Endothelial cell of hepatic sinusoid (primary cell): ENCODE results near the gene SLC22A15.
"Not testable (repeated sequence)": the region's sequence is repeated elsewhere in the genome, so short reads cannot be mapped to it uniquely, and the experiment has no call there.

Source experiments
- in situ Hi-C: cut with HindIII; loops from 2 replicates; pipeline ENCODE4 v1.10.0; 2017; ENCODE audit warnings: low sequenced_read_pairs

The SLC22A15 gene

DNA sequence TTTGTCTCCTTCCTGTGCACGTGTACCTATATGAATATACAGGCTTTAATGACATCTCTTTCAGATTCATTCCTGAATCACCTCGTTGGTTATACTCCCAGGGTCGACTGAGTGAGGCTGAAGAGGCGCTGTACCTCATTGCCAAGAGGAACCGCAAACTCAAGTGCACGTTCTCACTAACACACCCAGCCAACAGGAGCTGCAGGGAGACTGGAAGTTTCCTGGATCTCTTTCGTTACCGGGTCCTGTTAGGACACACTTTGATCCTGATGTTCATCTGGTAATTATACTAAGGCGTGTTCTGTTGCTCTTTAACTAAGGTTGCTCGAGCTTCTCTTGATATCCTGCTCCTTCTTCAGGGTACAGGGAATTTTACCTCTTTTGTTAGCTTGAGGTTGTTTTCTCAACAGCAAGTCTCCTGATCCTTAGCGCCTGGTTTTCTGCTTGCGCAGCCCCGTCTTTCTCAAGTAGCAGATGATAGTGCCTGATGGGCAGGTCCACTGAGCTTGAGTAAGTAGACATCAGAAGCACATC lies 55.1 kb downstream of the SLC22A15 start:
- in situ Hi-C loops = no loop called here

- in situ Hi-C loops = no loop called here
Observed at GRCh38 chr1:116033322-116033721, 57.0 kb downstream of the SLC22A15 start.

- in situ Hi-C loops = loop anchor here (5.0 kb wide), 1 partner anchor 36 kb away; no protein-coding TSS in a partner anchor
Observed at GRCh38 chr1:116036255-116036654, 59.9 kb downstream of the SLC22A15 start.

DNA sequence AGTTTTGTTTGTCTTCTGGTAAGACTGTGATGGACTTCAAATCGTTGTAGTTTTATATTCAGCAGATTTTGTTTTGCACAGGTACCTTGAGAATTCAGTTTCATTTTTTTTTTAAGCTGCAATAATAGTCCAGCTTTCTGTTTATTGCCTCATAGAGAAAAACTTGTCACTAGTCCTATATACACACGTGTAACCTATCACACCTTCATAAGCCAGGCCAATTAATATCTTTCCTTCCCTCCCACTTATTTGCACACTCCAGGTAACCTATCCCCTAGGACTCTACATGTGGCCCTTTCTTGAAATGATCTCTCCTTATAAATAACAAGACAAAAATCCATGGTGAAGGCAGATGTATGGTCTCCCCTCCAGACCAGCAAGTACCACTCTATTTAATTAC lies 62.4 kb downstream of the SLC22A15 start:
- in situ Hi-C loops = loop anchor here (5.0 kb wide), 1 partner anchor 34 kb away; no protein-coding TSS in a partner anchor

DNA sequence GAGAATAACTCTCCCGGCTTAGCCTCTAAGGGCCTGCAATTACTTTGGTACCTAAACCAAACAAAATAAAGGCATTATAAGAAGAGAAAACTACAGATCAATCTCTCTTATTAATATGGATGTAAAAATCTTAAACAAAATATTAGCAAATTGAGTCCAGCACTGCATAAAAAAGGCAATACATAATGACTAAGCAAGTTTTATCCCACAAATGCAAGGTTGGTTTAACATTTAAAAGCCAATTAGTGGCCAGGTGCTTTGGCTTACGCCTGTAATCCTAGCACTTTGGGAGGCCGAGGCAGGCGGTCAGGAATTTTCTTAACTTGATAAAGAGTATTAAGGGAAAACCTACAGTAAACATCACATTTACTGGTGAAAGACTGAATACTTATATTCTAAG lies 67.8 kb downstream of the SLC22A15 start:
- in situ Hi-C loops = no loop called here

GRCh38 chr1:116046933-116047332 lies 70.6 kb downstream of the SLC22A15 start:
- in situ Hi-C loops = not testable (repeated sequence)

DNA sequence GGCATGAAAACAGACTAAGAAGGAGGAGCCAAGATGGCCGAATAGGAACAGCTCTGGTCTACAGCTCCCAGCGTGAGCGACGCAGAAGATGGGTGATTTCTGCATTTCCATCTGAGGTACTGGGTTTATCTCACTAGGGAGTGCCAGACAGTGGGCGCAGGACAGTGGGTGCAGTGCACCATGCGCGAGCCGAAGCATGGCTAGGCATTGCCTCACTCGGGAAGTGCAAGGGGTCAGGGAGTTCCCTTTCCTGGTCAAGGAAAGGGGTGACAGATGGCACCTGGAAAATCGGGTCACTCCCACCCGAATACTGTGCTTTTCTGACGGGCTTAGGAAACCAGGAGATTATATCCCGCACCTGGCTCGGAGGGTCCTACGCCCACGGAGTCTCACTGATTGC lies 75.6 kb downstream of the SLC22A15 start:
- in situ Hi-C loops = not testable (repeated sequence)

- in situ Hi-C loops = no loop called here
Observed at GRCh38 chr1:116062201-116062600, 85.9 kb downstream of the SLC22A15 start.

DNA sequence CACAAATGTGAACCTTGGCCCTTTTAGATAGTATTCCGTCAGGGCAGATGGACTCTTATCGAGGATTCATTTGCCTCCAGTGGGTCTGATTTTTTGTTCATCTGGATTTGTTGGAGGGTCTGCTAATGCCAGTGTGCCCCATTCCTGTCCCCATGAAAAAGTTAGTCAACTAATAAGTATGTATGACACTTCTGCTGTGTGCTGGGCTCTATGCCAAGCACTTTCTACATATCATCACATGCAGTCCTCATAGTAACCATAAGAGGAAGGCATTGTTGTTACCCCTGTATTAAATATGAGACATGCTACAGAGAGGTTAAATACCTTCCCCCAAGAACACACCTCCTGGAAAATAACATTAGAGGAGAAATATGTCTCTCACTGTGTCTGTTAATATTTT lies 88.3 kb downstream of the SLC22A15 start:
- in situ Hi-C loops = no loop called here

- in situ Hi-C loops = no loop called here
Observed at GRCh38 chr1:116066868-116067565, 90.7 kb downstream of the SLC22A15 start.

DNA sequence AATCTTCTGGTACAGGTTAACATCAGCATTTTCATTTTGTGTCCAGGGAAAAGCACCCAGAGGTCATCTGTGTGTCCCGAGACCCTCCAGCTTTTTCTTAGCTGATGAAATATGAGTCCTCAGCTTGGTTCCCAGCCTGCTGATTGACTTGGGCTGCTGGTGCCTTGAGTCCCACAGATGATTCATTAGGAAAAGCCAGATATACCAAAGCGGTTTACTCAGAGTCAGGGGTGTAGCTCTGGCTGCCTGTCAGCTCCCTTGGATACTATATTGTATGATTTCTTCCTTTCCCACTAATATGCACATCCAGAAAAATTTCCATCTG lies 91.2 kb downstream of the SLC22A15 start:
- in situ Hi-C loops = no loop called here

- in situ Hi-C loops = no loop called here
Observed at GRCh38 chr1:116075575-116075974, 99.3 kb downstream of the SLC22A15 start.

DNA sequence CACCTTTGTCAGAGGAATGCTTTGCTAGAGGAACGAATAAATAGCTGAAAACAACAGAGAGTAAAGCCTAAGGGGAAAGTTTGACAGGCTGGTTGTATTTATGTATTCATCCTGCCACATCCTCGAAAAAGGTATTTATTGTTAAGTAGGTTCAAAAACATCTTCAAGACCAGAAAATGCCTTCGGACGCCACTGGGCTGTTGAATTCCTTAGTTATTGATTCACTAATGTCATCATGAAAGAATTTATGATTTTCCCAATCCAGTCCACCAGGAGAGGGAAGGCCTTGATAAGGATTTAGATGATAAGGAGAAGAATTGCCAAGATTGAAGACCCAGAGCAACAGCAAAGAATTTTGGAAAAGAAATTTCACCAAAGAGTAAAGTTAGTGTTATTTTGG lies 99.7 kb downstream of the SLC22A15 start:
- in situ Hi-C loops = no loop called here

- in situ Hi-C loops = no loop called here
Observed at GRCh38 chr1:116076831-116077230, 100.5 kb downstream of the SLC22A15 start.

DNA sequence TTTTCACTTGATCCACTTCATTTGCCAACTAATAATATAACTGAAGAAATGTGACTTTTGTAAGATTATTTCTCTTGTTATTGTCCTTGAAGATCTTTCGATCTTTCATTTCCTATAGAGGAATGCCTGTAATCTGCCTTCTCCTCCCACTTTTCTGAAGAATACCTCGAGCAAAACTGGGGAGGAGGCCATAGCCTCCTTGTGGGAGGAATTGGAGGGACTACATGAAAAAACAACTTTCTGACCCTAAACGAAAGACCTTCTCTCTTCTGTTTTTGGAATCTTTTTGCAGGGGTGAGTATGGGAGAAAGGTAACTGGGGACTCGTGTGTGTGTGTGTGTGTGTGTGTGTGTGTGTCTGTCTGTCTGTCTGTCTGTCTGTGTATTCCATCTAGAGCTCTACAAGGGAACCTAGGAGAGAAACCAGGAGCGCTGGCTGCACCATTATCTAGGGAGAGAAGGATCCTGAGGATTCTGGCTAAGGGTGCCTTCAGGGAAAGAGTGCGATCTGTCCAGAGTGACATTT lies 102.4 kb downstream of the SLC22A15 start:
- in situ Hi-C loops = no loop called here

DNA sequence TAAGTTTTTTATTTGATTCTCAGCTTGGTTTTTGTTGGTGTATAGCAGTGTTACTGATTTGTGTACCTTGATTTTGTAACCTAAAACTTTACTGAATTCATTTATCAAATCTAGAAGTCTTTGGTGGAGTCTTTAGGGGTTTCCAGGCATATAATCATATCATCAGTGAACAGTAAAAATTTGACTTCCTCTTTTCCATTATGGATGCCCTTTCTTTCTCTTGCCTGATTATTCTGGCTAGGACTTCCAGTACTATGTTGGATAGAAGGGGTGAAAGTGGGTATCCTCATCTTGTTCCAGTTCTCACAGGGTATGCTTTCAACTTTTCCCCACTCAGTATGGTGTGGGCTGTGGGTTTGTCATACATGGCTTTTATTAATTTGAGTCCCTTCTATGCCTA lies 111.3 kb downstream of the SLC22A15 start:
- in situ Hi-C loops = no loop called here

DNA sequence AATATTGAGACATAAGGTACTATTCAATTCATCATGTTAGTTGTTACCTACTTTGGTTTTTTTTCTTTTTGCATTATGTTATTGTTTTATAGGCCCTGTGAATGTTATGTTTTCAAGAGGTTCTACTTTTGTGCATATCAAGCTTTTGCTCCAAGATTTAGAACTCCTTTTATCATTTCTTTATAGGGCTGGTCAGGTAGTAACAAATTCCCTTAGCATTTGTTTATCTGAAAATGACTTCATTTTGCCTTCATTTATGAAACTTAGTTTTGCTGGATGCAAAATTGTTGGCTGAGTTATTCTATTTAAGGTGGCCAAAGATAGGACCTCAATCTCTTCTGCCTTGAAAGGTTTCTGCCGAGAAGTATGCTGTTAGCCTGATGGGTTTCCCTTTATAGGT lies 113.6 kb downstream of the SLC22A15 start:
- in situ Hi-C loops = no loop called here

- in situ Hi-C loops = no loop called here
Observed at GRCh38 chr1:116091083-116091482, 114.8 kb downstream of the SLC22A15 start.

- in situ Hi-C loops = no loop called here
Observed at GRCh38 chr1:116092752-116093489, 116.6 kb downstream of the SLC22A15 start.

- in situ Hi-C loops = no loop called here
Observed at GRCh38 chr1:116095027-116095426, 118.7 kb downstream of the SLC22A15 start.

DNA sequence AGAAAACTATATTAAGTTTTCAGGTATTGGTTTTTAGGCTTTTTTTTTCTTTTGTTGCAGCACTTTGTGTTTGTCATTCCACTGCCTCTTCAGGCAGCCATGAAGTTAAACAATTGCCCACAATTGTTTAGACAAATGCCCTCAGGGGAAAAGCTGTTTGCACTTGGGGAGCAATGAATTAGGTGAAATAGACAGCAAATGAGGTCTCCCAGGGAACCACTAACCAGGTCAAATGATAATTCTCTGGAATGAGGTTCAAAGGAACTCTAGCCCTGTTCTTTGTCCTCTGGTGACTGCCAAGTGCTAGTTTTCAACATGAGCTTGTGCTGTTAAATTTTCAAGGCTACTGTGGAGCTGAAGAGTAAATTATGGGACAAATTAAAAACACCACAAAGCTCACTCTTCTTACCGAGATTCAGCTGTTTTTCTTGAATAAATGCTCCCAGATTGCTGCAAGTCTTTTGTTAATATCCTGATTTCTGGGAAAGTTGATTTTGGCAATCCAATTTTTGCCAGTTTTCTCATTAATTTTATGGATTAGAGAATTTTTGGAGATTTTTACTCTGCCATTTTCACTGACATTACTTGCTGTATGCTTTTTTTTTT lies 119.8 kb downstream of the SLC22A15 start:
- in situ Hi-C loops = no loop called here

- in situ Hi-C loops = no loop called here
Observed at GRCh38 chr1:116097626-116098025, 121.3 kb downstream of the SLC22A15 start.
